Effector memory CD8-positive, alpha-beta T cell (primary cell): Measurements from ENCODE around the gene SDF4.
"Not testable (repeated sequence)": the region's sequence is repeated elsewhere in the genome, so short reads cannot be mapped to it uniquely, and the experiment has no call there.

Experiments
- ATAC-seq: fragments of 150-1000 bp; cut with Tn5 transposase; replicated peaks from 2 replicates; pipeline ENCODE4 v1.10.0; 2021; ENCODE audit warnings: mild to moderate bottlenecking, moderate library complexity
- DNase-seq, 3 experiments: peaks; one replicate each; pipeline ENCODE4 v3.0.0; 2021
- H3K27ac Mint-ChIP-seq, 2 donors: one replicate each; pipeline ENCODE4 v1.8.0; 2022; ENCODE audit warnings: mild to moderate bottlenecking in 2 of 2, mixed read lengths in 2 of 2, moderate library complexity in 2 of 2
- H3K27me3 Mint-ChIP-seq, 2 donors: one replicate each; pipeline ENCODE4 v1.8.0; 2022; ENCODE audit warnings: mixed read lengths in 2 of 2
- H3K36me3 Mint-ChIP-seq: one replicate; pipeline ENCODE4 v1.8.0; 2022; ENCODE audit warnings: mild to moderate bottlenecking, moderate library complexity, mixed read lengths; ENCODE audit not compliant: insufficient read depth
- H3K4me1 Mint-ChIP-seq, 2 donors: one replicate each; pipeline ENCODE4 v1.8.0; 2022; ENCODE audit warnings: low read depth in 2 of 2, mixed read lengths in 2 of 2
- H3K4me3 Mint-ChIP-seq, 2 donors: one replicate each; pipeline ENCODE4 v1.8.0; 2022; ENCODE audit warnings: mild to moderate bottlenecking in 2 of 2, mixed read lengths in 2 of 2, moderate library complexity in 2 of 2
- H3K9me3 Mint-ChIP-seq, 2 donors: one replicate each; pipeline ENCODE4 v1.8.0; 2022; ENCODE audit warnings: mixed read lengths in 2 of 2

The SDF4 gene

DNA sequence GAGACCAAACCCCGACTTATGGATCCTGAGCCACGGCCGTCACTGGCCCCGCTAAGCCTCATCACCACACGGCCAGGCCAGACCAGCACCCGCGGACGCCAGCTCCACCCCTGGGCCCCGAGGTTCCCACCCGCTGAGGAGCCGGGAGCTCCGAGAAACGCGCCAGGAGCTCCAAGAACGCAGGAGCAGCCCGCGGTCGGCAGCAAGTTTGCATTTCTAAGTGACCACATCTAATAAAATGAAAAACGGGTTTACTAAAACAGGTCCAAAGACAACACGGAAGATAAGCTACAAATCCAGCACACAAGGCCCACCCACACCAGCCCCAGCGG, 22.8 kb upstream of the SDF4 start:
- H3K4me1 Mint-ChIP-seq: peaks cover 14 to 16% of the 10 kb centered on the region in 2 donors
- no peak overlapping the region for H3K27ac Mint-ChIP-seq
- H3K4me3 Mint-ChIP-seq: no peak overlapping the region
- no peaks in the 10 kb centered on the region for H3K27me3 Mint-ChIP-seq
- no peak for ATAC-seq
- no peak for DNase-seq
- peaks cover 42% of the 10 kb centered on the region for H3K36me3 Mint-ChIP-seq
- no peaks in the 10 kb centered on the region for H3K9me3 Mint-ChIP-seq

DNA sequence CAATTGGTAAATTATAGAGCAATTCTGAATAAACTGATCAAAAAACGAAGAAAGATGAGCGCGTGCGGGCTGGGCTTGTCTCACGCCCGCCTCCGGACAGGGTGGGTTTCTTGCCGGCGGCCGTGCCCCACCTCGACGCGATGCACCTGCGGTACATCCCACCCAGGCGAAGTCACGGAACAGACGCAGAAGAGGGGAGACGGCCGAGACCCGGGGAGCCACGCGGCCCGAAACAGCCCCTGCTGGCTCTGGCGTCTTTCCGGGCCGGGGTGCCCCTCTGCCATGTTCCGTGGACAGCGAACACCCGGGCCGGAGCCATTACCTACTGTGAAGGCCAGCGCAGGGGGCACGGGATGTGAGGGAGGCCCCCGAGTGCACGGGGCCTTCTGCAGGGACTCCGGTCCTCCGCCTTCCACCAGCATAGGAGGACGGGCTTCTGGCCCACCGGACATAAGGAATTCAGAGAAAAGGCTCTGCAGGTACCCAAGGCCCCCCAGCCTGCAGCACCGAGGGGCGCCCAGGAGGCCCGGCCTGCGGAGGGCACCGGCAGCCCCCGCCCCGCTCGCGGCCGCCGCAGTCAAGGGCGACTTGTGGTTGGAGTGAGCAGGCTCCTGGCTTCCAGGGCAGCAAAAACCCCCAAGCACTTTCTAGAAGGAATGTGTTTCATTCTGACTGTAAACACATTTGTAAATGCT, 22.3 kb upstream of the SDF4 start:
- no peak for DNase-seq
- Mint-ChIP-seq H3K27me3 (no peaks in the 10 kb centered on the region), H3K4me3 (no peak overlapping the region), H3K36me3 (peaks cover 40% of the 10 kb centered on the region), H3K9me3 (no peaks in the 10 kb centered on the region), H3K4me1 (peaks cover 13 to 16% of the 10 kb centered on the region in 2 donors), H3K27ac (peak overlapping the region in 1 of 2 donors; percentile 19)
- no peak for ATAC-seq

DNA sequence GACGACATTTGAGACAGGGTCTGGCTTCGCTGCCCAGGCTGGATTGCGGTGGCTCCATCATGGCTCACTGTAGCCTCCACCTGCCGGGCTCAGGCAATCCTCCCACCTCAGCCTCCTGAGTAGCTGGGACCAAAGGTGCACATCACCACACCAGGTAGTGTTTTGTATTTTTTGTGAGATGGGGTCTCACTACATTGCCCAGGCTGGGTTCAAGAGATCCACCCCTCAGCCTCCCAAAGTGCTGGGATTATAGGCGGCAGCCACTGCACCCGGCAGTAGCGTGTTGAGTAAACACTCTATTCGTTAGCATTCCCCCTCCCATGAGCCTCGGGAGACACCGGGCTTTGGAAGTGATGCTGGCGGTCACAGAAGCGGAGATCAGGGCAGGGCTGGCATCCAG, 21.5 kb upstream of the SDF4 start:
- DNase-seq (no peak), ATAC-seq (no peak)
- Mint-ChIP-seq H3K4me1 (peaks cover 13 to 15% of the 10 kb centered on the region in 2 donors), H3K27me3 (no peaks in the 10 kb centered on the region), H3K36me3 (peaks cover 36% of the 10 kb centered on the region), H3K27ac (peak overlapping the region in 1 of 2 donors; percentile 19), H3K4me3 (no peak overlapping the region), H3K9me3 (no peaks in the 10 kb centered on the region)

DNA sequence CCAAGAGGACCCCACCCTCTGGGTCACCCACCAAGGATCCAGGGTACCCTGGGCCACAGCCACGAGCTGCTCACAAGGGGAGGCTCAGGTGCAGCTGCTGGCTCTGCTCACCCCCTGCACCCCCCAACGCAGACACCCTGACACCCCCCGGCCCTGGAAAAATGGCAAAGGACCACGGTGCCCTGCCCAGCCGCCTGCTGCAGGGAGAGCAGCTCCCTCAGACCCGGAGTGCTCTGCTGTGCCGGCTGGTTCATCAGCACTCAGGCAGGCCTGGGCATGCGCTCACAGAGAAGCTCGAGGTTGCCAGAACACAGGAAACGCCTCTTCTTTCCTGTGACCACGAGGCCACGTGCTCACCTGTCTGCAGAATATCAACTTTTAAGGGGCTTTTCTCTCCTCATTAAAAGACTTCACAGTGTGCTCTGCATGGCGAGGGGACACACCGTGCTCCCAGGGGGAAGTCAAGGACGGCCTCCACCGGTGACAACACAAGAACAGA, 19.0 kb upstream of the SDF4 start:
- Mint-ChIP-seq H3K36me3 (peaks cover 21% of the 10 kb centered on the region), H3K27me3 (no peaks in the 10 kb centered on the region), H3K4me1 (peaks cover 9 to 12% of the 10 kb centered on the region in 2 donors), H3K4me3 (peak overlapping the region; percentile 33 to 55), H3K27ac (peak overlapping the region; percentile 38 to 72), H3K9me3 (no peaks in the 10 kb centered on the region)
- DNase-seq (peak; percentile 47 to 59 (median 50)), ATAC-seq (peak; percentile 99)

DNA sequence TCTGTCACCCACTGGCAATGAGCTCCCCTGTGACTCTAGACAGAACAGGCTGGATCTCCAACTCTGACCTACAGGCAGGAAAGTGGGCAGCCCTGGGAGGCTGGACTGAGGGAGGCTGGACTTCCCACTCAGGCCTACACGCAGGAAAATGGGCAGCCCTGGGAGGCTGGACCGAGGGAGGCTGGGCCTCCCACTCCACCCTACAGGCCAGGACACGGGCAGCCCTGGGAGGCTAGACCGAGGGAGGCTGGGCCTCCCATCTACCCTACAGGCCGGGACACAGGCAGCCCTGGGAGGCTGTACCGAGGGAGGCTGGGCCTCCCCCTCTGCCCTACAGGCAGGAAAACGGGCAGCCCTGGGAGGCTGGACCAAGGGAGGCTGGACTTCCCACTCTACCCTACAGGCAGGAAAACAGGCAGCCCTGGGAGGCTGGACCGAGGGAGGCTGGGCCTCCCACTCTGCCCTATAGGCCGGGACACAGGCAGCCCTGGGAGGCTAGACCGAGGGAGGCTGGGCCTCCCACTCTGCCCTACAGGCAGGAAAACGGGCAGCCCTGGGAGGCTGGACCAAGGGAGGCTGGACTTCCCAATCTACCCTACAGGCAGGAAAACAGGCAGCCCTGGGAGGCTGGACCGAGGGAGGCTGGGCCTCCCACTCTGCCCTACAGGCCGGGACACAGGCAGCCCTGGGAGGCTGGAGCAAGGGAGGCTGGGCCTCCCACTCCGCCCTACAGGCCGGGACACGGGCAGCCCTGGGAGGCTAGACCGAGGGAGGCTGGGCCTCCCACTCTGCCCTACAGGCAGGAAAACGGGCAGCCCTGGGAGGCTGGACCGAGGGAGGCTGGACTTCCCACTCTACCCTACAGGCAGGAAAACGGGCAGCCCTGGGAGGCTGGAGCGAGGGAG, 16.5 kb upstream of the SDF4 start:
- ATAC-seq, H3K9me3 Mint-ChIP-seq, H3K27me3 Mint-ChIP-seq, H3K27ac Mint-ChIP-seq, H3K4me3 Mint-ChIP-seq, DNase-seq: not testable (repeated sequence)
- Mint-ChIP-seq H3K36me3 (peaks cover 13% of the 10 kb centered on the region), H3K4me1 (peaks cover 9 to 12% of the 10 kb centered on the region in 2 donors)

DNA sequence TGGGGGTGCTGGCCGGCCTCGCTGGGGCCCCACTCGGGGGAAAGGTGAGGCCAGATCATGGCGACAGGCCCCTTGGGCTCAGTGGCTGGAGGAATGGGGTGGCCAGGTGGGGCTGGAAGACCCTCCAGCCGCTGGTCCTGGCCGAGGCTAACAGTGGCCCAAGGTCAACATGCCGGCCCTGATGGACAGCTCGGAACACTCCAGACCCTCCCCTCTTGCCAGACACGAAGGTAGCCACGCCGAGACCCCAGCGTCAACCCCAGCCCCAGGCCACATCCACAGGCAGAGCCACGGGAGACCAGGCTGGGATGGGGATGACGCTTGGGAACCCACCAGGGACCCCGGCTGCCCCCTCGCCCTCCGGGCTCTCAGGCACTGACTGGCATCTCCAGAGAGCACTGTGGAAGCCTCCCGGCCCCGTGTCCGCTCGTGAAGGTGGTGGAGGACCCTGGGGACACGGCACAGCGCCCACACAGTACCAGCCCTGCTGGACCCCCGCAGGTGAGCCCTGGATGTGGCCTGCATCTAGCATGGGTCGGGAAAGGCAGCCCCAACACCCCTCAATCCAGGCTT, 15.6 kb upstream of the SDF4 start:
- DNase-seq: no peak
- H3K9me3 Mint-ChIP-seq: no peaks in the 10 kb centered on the region
- H3K36me3 Mint-ChIP-seq: peaks cover 5% of the 10 kb centered on the region
- H3K27me3 Mint-ChIP-seq: no peaks in the 10 kb centered on the region
- no peak overlapping the region for H3K4me3 Mint-ChIP-seq
- H3K4me1 Mint-ChIP-seq: peaks cover 4 to 7% of the 10 kb centered on the region in 2 donors
- no peak for ATAC-seq
- H3K27ac Mint-ChIP-seq: no peak overlapping the region

DNA sequence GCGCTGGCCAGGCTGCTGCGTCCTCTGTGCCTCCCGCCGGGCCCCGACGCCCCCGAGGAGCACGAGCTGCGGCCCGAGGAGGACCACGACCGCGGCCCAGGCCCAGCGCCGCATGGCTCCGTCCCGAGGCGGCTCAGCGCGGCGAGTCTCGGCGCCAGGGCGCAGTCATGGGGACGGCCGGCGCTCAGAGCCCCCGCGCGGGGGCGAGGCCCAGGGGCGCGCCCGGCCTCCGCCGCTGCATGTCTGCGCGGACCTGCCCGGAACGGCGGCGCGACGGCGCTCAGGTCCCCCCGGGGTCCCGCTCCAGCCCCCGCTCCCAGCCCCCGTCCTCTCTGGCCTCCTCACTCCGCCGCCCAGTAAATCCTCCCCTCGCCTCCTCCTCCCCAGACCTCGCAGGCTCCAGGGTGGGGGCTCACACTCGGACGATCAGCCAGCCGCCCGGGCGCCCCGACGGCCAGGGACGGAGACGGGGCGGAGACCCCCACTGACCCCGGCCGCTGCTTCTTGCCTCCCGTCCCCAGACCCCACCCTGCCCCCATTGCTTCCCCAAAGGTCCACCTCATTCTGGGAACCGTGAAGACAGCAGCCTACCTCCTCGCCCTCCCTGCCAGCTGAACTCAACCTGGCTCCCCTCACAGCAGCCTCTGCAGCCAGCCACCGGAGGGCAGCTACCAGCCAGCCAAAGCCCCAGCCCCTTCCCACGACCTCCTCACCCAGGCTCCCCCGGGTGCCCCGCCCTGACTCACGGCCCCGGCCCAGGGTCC, 15.0 kb upstream of the SDF4 start, which contains the start of gene C1QTNF12:
Gene C1QTNF12 (minus strand): TSS at position 146 of the 764 bp plus-strand sequence. CDS start 32 bp downstream, at position 114.
- Mint-ChIP-seq H3K36me3 (peaks cover 5% of the 10 kb centered on the region), H3K9me3 (no peaks in the 10 kb centered on the region), H3K4me1 (peaks cover 4 to 7% of the 10 kb centered on the region in 2 donors), H3K4me3 (no peak within 1 kb of the TSS), H3K27me3 (no peaks in the 10 kb centered on the region), H3K27ac (no peak within 1 kb of the TSS)
- DNase-seq (no peak), ATAC-seq (no peak)

DNA sequence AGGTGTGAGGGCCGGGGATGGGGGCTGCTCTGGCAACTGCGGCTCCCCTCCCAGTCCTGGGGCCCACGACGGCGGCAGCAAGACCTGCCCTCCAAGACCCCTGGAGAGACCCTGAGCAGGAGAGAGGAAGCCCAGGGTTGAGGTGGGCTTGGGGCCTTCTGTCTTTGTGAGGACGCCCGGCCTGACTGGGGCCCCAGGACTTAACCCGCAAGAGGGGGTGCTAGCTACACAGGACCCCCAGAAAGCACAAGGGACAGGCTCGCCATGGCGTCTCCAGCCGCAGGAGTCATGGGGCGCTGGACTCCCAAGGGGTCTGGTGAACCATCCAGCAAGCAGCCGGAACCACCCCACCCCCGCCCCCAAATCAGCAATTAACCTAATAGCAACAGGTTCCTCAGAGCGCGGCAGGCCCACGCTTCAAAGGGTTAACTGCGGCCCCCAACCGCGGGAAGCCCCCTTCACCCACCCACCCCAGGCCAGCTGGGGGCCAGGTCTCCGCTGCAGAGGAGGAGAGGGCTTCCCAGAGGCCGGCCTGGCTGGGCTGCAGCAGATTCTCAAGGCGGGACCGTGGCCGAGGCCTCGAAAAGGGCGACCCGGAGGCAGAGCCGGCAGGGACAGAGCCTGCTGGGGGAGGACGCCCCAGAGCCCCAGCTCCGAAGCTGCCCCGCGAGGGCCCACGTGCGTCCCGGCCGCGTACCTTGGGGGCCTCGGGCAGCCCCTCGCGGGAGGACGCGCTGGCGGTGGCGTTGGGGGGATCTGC, 14.2 kb upstream of the SDF4 start:
- no peak overlapping the region for H3K4me3 Mint-ChIP-seq
- H3K27me3 Mint-ChIP-seq: no peaks in the 10 kb centered on the region
- H3K4me1 Mint-ChIP-seq: peaks cover 2 to 6% of the 10 kb centered on the region in 2 donors
- DNase-seq: no peak
- peaks cover 3% of the 10 kb centered on the region for H3K36me3 Mint-ChIP-seq
- no peak for ATAC-seq
- no peak overlapping the region for H3K27ac Mint-ChIP-seq
- H3K9me3 Mint-ChIP-seq: no peaks in the 10 kb centered on the region

DNA sequence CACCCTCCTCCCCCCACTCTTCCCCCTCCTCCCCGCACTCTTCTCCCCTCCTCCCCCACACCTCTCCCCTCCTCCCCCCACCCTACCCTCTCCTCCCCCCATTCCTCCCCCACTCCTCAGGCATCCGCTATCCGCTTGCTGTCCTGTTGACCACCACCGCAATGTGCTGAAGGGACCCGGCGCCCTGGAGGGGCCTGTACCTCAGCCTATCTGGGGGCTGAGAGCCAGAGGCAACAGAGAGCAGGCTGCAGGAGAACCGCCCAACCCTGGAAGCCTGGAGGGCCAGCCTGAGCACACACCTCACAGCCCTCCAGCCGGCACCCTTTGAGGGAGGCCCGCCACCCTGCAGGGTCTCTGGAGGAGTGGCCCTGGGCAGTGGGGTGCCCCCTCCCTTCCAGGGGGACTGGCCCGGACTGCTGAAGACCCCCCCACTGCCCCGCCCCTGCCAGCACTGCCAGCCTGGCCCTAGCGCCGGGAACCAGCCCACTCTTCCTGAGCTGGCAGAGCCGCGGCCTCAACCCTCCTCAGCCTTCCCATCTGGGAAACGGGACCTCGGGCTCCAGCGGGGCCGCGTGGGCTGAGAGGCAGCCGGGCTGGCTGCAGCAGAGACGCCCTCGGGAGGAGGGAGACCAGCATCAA, 13.5 kb upstream of the SDF4 start:
- no peak overlapping the region for H3K27ac Mint-ChIP-seq
- H3K27me3 Mint-ChIP-seq: no peaks in the 10 kb centered on the region
- no peak for DNase-seq
- H3K4me3 Mint-ChIP-seq: no peak overlapping the region
- no peak for ATAC-seq
- H3K36me3 Mint-ChIP-seq: no peaks in the 10 kb centered on the region
- no peaks in the 10 kb centered on the region for H3K9me3 Mint-ChIP-seq
- H3K4me1 Mint-ChIP-seq: peaks cover 0 to 2% of the 10 kb centered on the region in 2 donors

DNA sequence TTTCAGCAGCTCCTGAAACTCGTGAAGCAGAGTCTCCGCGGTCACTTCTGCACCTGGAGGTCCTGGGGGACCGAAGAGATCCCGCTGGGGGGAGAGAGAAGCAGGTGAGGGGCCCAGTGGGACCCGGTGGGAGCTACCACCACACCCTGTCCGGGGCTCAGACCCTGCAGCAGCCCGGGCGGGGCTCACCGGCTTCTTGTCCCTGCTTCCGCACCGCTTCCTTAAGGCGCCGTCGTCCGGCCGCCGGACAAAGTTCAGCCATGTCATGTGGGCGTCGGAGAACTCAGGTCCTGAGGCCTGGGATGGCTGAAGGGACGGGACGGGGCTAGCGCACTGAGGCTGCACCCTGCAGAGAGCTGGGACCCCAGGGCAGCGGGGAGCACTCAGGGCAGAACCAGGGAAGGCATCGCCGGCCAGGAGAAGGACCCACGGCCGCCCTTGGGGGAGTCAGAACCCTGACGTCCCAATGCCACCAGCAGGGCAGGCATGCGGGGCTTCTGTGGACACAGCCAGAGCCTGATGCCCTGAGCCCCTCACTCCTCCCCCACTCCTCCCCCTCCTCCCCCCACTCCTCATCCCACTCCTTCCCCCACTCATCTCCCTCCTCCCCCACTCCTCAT, 12.5 kb upstream of the SDF4 start:
- Mint-ChIP-seq H3K27ac (no peak overlapping the region), H3K4me3 (no peak overlapping the region), H3K36me3 (no peaks in the 10 kb centered on the region), H3K27me3 (no peaks in the 10 kb centered on the region), H3K9me3 (no peaks in the 10 kb centered on the region), H3K4me1 (no peaks in the 10 kb centered on the region)
- DNase-seq: no peak
- no peak for ATAC-seq

DNA sequence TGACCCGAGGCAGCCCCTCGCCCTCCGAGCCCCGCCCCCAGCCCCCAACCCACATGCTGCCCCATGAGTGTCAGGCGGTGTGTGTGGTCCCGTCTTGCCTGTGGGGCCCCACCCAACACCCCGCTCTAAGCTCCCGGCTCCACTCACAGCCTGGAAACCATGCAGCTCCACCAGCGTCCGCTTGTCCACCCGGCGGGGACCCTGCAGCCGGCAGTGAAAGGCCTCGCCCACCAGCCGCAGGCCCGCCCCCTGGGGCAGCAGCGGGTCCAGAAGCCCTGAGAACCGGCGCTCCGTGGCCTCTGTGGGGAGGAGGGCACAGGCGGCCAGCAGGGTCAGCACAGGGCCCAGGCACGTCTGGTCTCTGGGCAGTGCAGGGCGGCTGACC, 12.0 kb upstream of the SDF4 start:
- Mint-ChIP-seq H3K27ac (no peak overlapping the region), H3K36me3 (no peaks in the 10 kb centered on the region), H3K9me3 (no peaks in the 10 kb centered on the region), H3K4me1 (no peaks in the 10 kb centered on the region), H3K27me3 (no peaks in the 10 kb centered on the region), H3K4me3 (no peak overlapping the region)
- ATAC-seq: no peak
- no peak for DNase-seq

DNA sequence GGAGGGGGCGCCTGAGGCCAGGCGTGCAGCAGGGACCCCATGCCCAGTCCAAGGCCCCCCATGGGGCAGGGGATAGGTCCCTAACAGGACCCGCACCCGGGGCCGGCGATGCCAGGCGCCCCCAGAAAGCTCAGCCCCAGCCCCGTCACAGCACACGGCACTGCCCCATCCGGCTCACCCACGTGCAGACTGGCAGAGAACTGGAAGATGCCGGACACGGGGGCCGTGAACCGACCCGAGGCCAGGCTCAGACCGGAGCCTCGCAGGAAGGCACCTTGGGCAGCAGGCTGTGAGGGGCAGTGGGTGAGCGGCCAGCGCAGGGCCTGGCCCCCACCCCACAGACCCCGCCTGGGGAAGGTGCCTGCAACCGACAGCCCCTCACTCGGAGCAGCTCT, 11.5 kb upstream of the SDF4 start:
- Mint-ChIP-seq H3K9me3 (no peaks in the 10 kb centered on the region), H3K4me1 (no peaks in the 10 kb centered on the region), H3K27ac (no peak overlapping the region), H3K27me3 (no peaks in the 10 kb centered on the region), H3K4me3 (no peak overlapping the region), H3K36me3 (no peaks in the 10 kb centered on the region)
- DNase-seq: no peak
- ATAC-seq: no peak
